ENCODE results near the gene CDK14.

DNA sequence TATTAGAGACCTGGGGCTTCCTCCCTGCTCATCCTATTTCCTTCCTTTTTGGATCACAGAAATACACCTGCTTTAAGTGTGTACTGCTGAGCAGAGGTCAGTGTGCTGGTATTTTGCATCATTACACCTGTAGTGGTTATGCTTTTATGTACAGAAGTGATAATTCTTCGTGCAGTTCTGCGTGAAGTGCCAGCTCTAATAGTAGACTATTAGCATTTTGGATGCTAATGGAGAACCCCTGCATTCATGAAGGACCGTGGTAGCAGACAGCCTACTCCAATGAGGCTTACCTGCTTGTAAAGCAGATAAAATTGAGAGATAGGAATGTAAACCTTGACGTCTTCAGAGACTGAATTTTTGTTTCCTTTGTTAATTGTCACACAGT is 114.3 kb downstream of the CDK14 start:
- TF ChIP-seq, protein P1, sequence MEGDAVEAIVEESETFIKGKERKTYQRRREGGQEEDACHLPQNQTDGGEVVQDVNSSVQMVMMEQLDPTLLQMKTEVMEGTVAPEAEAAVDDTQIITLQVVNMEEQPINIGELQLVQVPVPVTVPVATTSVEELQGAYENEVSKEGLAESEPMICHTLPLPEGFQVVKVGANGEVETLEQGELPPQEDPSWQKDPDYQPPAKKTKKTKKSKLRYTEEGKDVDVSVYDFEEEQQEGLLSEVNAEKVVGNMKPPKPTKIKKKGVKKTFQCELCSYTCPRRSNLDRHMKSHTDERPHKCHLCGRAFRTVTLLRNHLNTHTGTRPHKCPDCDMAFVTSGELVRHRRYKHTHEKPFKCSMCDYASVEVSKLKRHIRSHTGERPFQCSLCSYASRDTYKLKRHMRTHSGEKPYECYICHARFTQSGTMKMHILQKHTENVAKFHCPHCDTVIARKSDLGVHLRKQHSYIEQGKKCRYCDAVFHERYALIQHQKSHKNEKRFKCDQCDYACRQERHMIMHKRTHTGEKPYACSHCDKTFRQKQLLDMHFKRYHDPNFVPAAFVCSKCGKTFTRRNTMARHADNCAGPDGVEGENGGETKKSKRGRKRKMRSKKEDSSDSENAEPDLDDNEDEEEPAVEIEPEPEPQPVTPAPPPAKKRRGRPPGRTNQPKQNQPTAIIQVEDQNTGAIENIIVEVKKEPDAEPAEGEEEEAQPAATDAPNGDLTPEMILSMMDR (IDR thresholded peaks at IDR 0.05) = no peak
- TF ChIP-seq POLR2A (IDR thresholded peaks at IDR 0.05) (no peak), POLR2AphosphoS5 (IDR thresholded peaks at IDR 0.05) (no peak)

All from stomach (tissue), 4 donors.